HG03159 (cell line): ENCODE measurements around the gene SNPH.

ENCODE experiments used
- ATAC-seq: cut with Tn5 transposase; IDR thresholded peaks from one replicate; pipeline ENCODE4 v1.9.1; 2021; ENCODE audit warnings: mild to moderate bottlenecking, moderate library complexity; ENCODE audit not compliant: unreplicated experiment

SNPH gene

DNA sequence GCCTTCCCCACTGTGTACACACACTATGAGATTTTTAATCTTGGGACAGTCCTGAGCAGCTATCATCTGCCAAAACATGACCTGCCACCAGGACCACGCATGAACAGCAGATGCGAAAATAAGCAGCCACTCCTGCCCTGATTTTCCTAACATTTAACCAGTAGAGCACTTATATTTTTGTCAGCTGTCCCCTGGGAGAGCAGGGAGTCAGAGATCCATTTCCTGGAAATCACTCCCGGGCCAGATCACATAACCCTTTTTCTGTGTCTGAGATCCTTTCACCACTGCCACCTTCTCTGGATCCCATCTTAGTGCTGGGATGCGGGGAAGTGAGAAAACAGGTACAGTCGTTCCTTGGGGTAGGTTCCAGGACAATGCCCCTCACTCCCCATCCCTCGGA is 57.2 kb downstream of the SNPH start:
- ATAC-seq, result no peak

DNA sequence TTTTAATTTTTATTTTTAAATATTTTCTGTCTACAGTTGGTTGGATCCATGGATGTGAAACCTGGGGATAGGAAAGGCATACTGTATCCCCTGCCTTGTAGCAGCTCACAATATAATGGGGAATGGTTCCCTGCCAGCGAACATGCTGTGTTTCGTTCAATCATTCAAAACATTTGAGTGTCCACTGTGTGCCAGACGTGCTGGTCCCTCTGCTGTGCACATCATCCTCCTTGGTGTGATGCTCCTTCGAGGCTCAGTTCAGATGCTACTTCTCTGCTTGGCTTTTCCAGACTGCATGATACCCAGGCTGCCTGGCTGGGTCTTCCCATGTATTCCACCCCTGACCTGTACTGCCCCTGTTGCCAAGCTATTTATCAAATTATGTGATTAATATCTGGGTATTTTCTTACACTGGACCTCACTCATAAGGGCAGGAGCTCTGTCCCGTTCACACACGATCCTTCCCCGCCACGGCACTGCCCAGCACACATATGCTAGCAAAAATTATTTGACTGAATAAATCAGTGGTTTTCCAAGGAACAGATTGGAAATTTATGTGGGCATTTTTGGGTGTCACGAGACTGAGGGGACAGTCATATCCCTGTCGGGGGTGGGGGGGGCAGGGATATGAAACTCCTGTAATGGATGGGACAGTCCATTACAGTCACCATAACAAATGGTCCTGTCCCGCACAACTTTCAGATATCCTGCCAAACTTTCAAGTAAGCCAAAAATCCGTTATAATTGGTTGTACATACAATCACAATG is 57.9 kb downstream of the SNPH start:
- ATAC-seq, result no peak

DNA sequence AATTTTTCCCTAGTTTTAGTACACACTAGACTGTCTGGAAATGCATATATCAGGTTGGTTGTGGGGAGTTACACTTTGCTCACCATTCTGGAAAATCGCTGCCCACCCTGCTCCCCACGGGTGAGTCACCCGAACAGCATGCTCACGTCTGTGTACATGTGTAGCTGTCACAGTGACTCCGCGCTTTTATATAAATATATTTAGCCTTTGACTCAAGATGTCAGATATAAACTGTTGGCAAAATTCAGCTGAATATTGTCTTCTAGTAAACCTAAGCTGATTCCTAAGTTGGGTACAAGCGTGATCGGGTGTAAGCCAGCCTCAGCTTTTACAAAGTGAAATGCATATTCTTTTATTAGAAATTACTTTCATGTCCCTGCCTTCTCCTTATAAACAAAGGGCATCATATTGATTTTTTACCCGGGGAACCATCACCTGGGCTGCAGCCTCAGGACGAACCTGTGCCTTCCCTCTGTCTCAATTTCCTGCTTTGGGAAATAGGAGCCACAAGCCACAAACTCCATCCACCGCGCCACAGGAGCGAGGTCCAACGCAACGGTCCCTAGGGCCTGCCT is 58.6 kb downstream of the SNPH start:
- no peak for ATAC-seq

DNA sequence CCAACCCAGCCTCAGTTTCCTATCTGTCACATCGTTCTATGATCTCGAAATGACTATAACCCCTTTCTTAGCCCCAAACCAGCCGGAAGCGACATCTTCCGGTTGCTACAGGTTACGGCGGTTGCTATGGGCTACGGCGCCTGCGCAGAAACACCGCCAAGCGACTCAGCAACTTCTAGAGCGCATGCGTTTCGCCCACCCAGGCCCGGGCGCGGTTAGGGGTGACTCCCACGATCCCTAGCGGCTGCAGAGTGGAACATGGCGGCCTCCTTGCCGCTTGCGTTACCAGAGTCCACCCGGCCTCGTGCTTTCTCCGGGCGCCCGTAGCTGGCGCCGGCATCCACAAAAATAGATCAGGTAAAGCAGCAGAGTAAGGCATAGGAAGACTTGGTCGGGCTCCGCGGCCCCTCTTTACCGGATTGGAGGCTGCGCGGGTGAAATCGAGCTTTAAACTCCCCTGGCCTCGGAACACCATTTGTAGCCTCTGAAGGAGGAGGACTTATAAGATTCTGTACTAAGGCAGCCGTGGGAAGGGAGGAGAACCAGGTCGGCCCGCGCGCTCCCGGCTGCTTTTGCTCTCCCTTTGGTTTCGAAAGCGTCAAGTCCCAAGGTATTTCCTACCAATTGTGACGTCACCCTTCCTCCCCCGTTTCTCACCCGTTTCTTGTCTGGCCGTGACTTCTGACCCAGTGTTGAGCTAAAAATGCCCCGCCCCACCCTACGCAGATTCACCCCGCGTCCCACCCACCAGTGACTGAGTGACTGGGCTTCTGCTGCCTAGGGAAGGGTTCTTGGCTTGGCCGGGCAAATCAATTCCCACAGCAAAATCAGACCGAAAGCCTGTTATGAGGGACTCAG is 59.3 kb downstream of the SNPH start:
- peak; percentile 89 for ATAC-seq

DNA sequence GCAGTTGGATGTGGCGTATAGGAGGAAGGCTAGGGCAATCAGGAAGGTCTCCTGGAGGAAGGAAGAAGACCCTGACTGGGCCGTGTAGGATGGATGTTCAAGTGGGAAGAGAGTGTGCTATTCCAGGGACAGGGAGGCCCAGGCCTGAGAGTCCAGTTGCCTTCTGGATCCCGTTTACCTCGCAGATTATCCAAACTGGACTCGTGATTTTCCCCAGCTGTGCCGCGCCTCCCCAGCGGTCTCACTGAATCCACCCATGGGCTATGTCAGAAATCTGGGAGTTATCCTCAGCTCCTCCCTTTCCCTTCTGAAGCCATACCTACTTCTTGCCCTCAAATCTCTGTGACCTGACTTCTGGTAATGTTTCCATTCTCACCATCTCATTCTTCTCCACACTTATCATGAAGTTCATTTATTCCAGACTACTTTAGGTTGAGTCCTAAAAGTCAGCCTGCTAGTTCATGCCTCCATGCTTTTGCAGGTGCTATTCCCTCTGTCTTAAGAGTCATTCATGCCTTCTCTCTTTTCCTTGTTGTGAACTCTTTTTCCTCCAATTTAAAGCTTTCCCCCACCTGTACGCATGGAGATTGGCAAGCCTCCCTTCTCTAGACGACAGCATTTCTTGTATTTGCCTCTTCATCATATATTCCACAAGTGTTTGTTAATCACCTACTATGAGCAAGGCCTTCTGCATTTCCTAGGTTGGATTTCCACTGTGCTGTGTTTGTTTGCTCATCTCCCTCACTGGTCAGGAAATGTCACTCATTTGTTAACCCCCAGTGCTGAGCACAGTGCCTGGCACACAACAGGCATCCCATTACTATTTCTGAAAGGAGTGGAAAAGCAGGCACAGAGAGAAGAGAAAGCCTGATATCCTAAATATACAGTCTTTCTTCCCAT is 60.2 kb downstream of the SNPH start:
- no peak for ATAC-seq

DNA sequence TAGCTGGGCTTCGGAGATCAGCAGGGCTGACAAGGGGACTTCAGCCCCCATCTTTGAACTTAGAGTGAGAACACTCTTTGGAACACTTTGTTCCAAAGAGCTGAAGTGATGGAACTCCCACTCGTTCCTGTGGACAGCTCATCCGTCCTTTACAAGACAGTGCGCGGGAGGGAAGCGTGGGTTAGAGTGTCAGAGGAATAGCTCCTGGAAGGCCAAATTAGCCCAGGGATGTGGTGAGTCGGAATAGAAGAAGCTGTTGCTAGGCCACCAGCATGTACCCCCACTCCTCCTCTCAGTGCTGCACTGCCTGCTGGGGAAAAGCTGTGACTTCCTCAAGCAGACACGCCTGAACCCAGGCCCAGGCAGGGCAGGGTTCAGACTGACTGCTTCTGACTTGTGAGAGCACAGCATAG is 61.2 kb downstream of the SNPH start:
- ATAC-seq, result no peak

DNA sequence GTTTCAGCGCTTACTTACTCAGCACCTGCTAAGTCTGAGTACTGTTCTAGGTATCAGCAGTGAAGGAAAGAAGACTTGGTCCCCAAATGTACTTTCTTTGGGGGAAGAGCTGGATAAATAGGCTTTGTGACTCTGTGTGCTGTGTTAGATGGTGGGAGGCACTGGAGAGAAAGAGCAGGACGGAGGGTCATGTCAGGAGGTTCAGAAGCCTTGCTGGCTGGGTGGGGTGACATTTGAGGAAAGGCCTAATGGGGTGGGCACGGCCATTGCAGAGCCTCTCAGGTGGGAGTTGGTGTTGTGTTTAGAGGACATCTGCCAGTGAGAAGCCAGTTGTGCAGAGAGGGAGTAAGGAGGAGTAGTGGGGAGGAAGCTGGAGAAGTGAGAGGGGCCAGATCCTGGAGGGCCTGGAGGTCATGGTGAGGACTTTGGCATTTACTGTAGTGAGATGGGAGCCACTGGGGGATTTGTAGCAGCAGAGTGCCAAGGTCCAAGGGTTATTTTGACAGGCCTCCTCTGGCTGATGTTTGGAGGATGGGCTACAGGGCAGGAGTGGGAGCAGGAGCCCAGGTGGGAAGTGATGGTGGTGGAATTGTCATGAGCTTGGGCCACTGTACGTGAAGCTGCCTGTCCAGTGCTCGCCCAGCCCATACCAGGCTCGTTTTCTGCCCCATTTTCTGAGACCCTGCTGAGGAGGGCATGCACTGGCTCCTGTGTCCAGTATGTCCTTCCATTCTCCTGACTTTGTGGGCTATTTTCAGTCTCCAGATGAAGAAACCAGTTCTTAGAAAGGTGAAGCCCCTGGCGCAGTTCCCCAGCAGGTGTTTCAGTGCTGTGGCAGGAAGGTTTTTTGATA is 62.0 kb downstream of the SNPH start:
- ATAC-seq, result no peak

DNA sequence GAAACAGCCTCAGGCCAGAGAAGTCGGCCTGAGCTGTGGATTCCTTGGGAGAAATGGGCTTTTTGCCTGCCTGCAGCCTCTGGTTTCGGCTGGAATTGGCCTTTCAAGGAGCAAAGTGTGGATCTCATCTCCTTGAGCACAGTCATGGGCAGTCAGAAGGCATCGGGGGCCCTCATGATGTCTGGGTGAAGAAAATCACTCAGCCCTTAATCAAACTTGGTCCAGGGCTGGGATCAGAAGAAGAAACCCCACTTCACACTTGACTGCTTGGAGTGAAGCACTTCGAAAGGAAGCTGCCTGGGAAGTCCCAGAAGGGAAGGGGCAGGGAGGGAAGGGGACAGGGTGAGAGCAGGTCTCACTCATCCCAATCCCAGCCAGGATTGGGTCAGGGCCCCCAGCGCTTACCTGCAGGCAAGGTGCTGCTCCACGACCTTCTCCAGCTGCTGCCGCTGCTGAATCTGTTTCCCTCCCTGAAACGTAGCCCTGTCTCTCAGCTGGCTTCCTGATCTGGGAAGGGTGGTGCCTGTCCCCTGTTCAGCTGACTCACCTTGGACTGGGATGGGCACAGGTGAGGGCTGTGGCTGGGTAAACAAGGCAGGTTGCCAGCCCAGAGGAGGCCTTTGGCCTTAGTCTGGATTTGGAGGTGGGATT is 62.7 kb downstream of the SNPH start, which contains the start of gene SDCBP2:
Gene SDCBP2, minus strand, starts transcription at position 460 of the 651 bp plus-strand sequence. CDS start 8,723 bp downstream, outside the sequence.
- no peak for ATAC-seq

DNA sequence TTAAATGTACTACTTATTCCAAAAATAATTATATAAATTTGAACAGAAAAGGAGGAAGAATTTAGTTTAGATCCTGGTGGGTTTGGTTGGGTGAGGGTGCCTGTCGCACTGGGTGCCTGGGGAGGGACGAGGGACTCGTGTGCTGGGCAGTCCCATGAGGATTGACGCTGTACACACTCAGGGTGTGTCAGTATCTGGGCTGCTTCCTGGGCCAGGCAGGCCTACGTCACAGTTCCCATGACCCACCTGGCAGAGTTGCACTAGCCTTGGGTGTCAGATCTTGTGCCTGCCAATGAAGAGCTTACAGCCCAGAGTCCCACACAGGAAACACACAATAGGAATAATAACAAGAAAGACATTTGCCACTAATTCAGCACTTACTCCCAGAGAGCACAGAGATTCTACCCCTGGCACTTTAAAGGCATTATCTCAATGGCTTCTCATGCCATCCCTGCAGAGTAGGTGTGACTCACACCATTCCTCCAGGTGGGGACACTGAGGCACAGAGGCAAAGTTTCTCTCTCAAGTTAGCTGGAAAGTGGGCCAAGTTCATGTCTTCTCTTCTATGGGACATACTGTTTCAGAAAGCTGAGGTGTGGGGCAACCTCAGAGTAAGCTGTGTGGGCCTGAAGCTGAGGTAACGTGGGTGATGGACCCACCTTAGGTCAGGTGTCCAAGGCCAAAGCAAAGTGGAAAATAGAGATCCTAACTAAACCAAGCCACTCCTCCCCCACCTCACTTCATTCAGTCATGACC is 64.2 kb downstream of the SNPH start:
- no peak for ATAC-seq

DNA sequence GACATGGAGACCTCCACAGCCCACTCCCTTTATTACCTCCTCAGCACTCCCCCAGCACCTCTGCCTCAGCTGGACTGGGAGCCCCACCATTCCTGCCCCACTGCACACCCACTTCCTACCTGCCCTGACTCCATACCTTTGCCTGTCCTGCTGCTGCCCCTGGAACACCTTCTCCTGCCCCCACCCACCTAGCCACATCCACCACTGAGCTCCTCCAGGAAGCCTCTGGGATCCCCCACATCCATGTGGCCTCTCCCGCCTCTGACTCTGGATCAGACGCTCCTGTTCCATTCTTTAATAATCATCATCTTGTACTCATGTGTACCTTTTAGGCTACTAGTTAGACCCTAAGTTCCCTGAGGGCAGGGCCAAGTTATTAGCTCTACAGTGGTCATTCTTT is 65.0 kb downstream of the SNPH start:
- no peak for ATAC-seq

DNA sequence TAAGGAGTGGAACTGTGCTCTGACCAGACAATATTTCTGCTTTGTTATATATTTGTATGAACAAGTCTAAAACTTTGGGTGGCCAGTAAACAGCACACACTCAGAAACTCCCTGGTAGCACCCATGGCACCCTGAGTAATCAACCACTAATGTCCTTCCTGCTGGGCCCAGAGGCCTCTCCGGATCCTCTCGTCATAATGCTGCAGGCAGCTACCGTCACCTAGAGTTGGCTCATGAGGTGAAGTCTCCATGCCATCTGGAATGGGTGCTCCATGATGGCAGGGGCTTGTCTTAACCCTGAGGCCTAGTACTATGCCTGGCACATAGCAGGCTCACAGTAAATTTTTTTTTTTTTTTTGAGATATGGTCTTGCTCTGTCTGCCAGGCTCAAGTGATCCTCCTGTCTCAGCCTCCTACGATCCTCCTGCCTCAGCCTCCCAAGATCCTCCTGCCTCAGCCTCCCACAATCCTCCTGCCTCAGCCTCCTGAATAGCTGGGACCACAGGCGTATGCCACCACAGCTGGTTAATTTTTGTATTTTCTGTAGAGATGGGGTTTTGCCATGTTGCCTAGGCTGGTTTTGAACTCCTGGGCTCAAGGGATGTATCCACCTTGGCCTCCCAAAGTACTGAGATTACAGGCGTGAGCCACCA is 65.8 kb downstream of the SNPH start:
- no peak for ATAC-seq

DNA sequence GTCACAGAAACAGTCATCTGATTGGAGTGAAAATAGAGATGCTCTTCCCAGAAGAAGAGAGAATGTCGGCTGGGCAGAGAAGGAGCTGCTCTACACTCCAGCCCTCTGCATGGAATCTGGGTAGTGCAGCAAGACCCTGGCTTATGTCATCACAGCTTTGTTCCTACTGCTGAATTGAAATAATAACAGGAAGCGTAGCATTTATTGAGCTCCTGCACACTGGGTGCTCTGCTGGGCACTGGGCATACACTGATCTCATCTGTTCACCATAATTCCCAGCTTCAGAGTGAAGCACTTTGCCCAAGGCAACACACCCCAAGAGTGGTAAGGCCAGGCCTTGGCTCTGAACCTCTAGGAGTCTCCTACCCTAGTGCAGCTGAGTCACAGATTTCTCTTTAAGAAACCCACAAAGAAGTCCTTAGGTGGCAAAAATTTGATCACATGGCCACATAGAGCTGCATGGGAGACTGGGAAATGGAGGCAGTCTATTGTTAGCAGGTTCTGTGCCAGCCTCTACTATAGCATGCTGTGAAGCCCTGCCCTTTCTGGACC is 66.7 kb downstream of the SNPH start:
- ATAC-seq, result no peak

DNA sequence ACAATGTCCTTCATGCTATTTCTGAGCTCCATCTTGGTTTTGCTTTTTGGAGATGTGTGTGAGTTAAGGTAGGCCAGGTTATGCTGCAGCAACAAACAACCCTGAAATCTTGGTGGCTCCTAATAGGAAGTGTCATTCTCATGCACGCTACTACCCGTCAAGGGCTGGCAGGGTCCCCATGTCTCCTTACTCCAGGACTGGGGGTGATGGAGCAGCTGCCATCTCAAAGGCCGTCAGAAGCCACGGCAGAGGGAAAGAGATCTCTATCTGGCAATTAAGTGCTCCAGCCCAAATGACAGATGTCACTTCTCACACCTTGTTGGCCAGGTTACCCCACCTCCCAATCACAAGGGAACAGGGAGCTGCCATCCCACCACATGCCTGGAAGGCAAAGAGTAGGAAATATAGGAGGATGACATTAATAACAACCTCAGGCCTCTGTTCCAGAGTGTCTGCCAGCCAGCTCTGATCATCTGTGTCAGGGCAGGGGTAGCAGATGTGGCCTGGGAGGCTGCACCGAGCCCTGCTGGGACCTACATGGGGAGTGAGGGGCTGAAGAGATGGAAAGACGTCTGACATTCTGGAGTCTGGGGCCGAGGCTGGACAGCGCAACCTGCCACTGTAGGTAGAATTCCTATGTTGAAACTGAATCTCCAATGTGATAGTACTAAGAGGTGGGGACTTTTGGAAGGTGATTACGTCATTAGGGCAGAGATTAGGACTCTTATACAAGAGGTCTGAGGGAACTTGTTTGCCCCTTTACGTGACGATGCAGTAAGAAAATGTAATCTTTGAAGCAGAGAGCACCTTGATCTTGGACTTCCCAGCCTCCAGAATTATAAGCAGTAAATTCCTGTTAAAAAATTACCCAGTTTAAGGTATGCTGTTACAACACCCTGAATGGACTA is 67.6 kb downstream of the SNPH start:
- no peak for ATAC-seq

DNA sequence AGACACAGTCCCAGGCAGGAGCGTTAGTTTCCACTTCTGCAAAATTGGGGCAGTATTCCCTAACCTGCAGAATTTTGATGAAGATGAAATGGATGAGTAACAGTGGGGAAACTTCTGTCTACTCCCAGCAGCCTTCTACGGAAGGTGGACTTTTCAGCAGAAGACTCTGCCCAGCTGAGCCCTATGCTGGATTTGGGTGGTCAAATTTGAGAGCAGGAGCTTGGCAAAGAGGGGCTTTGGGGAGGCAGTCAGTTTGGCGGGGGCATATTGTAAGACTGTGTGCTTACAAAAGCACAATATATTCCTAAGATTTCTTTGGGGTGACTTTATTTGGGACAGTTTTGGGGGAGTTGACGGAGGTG is 68.3 kb downstream of the SNPH start:
- ATAC-seq, result no peak

DNA sequence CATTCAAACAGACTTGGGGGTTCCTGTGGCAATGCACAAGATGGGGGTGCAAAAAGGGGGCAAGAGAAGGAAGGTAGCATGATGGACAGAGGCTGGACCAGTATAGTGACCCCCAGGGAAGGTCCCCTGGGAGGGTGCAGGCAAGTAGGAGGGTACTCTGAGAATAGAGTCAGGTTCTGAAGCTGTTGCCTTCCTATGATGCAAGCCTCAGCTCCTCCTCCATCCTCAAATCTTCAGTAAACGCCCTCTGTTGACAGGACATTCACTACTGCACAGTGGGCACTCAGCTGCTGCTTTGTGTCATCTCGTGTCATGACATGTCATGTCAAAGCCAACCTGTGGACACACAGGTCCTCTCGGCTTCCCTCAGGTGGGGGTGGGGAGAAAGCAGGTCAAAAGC is 68.7 kb downstream of the SNPH start:
- no peak for ATAC-seq

DNA sequence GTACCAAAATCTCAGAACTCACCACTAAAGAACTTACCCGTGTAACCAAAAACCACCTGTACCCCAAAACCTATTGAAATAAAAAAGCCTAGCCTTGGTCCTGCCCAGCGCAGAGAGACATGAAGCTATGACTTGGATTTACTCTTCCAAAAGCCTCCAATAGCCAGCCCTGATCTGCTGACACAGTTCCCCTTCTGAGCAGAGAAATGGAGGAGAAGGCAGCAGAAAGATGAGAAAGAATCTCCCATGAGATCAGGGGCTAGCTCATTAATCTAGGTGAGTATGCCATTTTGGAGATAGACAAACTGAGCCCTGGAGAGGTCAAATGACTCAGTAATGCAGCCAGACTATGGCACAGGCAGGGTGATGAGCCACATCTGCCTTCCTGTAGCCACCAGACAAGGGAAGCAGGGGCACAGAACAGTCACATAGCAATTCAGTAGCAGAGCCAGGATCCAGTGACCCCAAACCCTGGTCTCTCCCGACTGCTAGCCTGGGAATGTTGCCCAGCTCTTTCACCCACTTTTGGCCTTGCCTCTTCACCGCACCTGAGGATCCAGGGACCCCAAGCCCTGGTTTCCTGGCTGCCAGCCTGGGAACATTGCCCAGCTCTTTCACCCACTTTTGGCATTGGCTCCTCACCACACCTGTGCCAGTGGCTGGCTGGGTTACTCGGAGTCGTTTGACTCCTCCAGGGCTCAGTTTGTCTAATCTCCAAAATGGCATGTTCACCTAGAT is 70.0 kb downstream of the SNPH start:
- no peak for ATAC-seq
